ENCODE results near the gene TMEM214.

Gene TMEM214

GRCh38 chr2:27053321-27053720 lies 20.6 kb downstream of the TMEM214 start:
- TF ChIP-seq, protein P1, sequence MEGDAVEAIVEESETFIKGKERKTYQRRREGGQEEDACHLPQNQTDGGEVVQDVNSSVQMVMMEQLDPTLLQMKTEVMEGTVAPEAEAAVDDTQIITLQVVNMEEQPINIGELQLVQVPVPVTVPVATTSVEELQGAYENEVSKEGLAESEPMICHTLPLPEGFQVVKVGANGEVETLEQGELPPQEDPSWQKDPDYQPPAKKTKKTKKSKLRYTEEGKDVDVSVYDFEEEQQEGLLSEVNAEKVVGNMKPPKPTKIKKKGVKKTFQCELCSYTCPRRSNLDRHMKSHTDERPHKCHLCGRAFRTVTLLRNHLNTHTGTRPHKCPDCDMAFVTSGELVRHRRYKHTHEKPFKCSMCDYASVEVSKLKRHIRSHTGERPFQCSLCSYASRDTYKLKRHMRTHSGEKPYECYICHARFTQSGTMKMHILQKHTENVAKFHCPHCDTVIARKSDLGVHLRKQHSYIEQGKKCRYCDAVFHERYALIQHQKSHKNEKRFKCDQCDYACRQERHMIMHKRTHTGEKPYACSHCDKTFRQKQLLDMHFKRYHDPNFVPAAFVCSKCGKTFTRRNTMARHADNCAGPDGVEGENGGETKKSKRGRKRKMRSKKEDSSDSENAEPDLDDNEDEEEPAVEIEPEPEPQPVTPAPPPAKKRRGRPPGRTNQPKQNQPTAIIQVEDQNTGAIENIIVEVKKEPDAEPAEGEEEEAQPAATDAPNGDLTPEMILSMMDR (IDR thresholded peaks at IDR 0.05; ENCODE audit: control insufficient read depth, extremely low read depth, insufficient read depth): no peak
- H3K4me3 ChIP-seq (ENCODE audit: low read depth, low read length): no peak overlapping the region

DNA sequence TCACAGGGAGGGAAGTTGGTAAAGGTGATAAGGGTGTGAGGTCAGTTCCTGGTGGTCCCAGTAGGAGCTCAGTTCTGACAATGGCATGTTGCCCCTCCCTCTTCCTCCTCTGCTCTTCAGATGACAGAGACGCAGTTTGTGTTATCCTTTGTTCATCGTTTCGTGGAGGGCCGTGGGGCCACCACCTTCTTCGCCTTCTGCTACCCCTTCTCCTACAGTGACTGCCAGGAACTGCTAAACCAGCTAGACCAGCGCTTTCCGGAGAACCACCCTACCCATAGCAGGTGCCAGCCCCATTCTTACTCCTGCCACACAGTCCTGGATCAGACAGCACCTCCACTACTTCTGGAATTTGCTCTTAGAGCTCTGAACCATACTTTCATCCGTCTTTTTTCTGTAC lies 21.0 kb downstream of the TMEM214 start:
- TF ChIP-seq, protein P1 (IDR thresholded peaks at IDR 0.05; ENCODE audit: control insufficient read depth, extremely low read depth, insufficient read depth): no peak
- no peak overlapping the region for H3K4me3 ChIP-seq (ENCODE audit: low read depth, low read length)
- no peak for DNase-seq (ENCODE audit: low read depth)

More at GRCh38 chr2:27053321-27053720, 20.6 kb downstream of the TMEM214 start:
- DNase-seq (ENCODE audit: low read depth): no peak

GRCh38 chr2:27054721-27055120 lies 22.0 kb downstream of the TMEM214 start:
- no peak for DNase-seq (ENCODE audit: low read depth)
- no peak overlapping the region for H3K4me3 ChIP-seq (ENCODE audit: low read depth, low read length)
- TF ChIP-seq, protein P1 (IDR thresholded peaks at IDR 0.05; ENCODE audit: control insufficient read depth, extremely low read depth, insufficient read depth): no peak

DNA sequence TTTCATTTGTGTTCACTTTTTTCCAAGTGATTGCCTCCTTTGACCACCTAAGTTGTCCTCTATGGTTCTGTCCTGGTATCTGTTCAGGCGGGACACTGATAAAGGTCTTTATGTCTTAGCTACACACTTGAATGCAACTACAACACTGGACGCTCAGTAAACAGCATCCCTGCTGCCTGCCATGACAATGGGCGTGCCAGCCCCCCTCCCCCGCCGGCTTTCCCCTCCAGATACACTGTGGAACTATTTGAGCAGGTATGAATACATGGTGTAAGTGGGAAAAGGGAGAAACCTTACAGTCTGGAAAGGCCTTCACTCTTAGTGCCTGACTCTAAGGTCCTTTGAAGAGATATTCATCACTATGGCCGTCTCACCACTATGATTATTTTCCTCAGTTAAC lies 24.4 kb downstream of the TMEM214 start:
- H3K4me3 ChIP-seq (ENCODE audit: low read depth, low read length): no peak overlapping the region
- TF ChIP-seq, protein P1 (IDR thresholded peaks at IDR 0.05; ENCODE audit: control insufficient read depth, extremely low read depth, insufficient read depth): no peak
- DNase-seq (ENCODE audit: low read depth): no peak

GRCh38 chr2:27058210-27058609 lies 25.4 kb downstream of the TMEM214 start:
- TF ChIP-seq, protein P1 (IDR thresholded peaks at IDR 0.05; ENCODE audit: control insufficient read depth, extremely low read depth, insufficient read depth): no peak
- no peak overlapping the region for H3K4me3 ChIP-seq (ENCODE audit: low read depth, low read length)
- DNase-seq (ENCODE audit: low read depth): no peak

DNA sequence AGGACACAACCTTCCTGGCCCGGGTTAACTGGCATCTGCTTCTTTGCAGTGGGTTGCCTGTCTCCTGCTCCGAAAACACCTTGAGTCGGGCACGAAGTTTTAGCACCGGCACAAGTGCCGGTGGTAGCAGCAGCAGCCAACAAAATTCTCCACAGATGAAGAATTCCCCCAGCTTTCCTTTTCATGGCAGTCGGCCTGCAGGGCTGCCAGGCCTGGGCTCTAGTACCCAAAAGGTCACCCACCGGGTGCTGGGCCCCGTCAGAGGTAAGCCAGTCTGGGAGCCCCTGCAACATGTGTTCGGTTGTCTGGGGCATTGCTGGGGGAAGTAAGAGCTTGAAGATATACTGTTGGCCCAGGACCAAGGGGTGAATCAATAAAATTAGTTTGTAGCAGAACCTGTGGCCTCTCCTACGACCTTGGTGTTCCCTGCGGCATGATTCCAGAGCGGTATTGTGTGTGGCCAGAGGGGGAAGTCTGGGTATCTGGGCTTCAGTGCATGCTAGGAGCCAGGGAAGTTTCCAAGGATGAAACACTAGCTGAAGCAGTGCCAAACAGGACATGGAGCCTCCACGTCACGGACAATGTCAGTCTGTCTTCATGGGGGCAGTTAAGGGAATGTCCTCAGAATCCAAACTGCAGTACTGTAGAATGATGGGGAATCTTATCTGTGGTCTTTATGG lies 26.5 kb downstream of the TMEM214 start:
- TF ChIP-seq, protein P1 (IDR thresholded peaks at IDR 0.05; ENCODE audit: control insufficient read depth, extremely low read depth, insufficient read depth): no peak
- no peak for DNase-seq (ENCODE audit: low read depth)
- H3K4me3 ChIP-seq (ENCODE audit: low read depth, low read length): no peak overlapping the region

DNA sequence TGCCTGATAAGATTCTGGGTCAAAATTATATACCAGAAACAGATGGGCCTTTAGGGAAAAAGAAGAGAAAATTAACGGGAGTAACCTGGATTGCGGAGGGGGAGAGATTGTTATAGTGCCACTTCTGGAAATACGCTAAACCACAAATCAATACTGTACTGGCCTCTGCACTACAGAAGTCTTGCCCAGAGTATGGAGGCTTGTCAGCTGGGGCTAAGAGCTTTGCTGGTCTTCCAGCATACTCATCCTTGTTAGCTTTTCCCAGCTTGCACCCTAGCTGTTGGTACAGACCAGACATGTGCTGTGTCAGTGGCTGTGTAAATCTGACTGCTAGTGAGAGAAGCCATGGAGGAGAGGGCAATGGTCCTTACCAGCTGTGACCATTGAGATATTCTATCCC lies 27.6 kb downstream of the TMEM214 start:
- H3K4me3 ChIP-seq (ENCODE audit: low read depth, low read length): no peak overlapping the region
- TF ChIP-seq, protein P1 (IDR thresholded peaks at IDR 0.05; ENCODE audit: control insufficient read depth, extremely low read depth, insufficient read depth): no peak
- DNase-seq (ENCODE audit: low read depth): no peak
